PC-3 (cell line): ENCODE measurements around the gene BCAS2.

ENCODE experiments used
- CTCF ChIP-seq: fragments of 300-600 bp; sonication (generic); conservative IDR thresholded peaks from 2 replicates; pipeline ENCODE4 v1.5.1; 2017; ENCODE audit warnings: antibody characterized with exemption, low read depth, mild to moderate bottlenecking, low read length
- EZH2 ChIP-seq: fragments of 300-600 bp; sonication (generic); IDR thresholded peaks from one replicate; pipeline ENCODE4 v1.6.1; 2017; ENCODE audit warnings: antibody characterized with exemption, mild to moderate bottlenecking, low read length; ENCODE audit not compliant: unreplicated experiment
- EZH2phosphoT487 ChIP-seq: fragments of 300-600 bp; sonication (generic); IDR thresholded peaks from 2 replicates; pipeline ENCODE4 v1.6.1; 2018; ENCODE audit warnings: mild to moderate bottlenecking, antibody characterized with exemption, low read length, borderline replicate concordance

- no peak for TF ChIP-seq CTCF
- TF ChIP-seq EZH2, result no peak
- TF ChIP-seq EZH2phosphoT487, result no peak
Observed at GRCh38 chr1:114552106-114552639, 29.2 kb downstream of the BCAS2 start.
